NCI-H446 treated with DMSO at 0.1 percent for 48 hours (cell line): Measurements from ENCODE around the gene GCNT2.
"Not testable (repeated sequence)": the region's sequence is repeated elsewhere in the genome, so short reads cannot be mapped to it uniquely, and the experiment has no call there.

Experiments
- DNase-seq: peaks from one replicate; lab custom pipeline; 2025; lab: John Stamatoyannopoulos, UW

The GCNT2 gene

DNA sequence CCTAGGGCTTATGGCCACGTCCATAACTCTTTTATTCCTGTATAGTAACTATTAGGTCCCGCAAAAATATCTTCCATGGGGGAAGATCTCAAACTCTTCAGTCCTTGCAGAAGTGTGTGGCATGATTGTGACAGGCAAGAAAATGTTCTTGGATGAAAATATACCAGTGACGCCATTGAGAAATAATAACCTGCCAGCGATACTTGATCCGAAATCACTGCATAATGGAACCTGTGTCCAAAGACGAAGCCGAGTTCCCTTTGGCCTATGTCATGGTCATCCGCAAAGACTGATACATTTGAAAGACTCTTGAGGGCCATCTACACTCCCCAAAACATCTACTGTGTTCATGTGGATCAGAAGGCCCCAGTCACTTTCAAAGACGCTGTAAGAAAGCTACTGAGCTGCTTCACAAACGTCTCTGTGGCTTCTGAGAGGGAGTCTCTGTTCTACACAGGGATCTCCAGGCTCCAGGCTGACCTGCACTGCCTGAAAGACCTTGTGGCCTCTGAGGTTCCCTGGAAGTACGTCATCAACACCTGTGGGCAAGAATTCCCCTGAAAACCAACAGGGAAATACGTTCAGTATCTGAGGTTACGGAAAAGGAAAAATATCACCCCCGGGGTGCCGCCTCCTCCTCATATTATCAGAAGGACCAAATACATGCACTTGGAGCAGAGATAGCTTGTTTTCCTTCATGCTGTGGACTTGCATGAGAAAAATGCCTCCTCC is 6.9 kb upstream of the GCNT2 start:
- no peak for DNase-seq

DNA sequence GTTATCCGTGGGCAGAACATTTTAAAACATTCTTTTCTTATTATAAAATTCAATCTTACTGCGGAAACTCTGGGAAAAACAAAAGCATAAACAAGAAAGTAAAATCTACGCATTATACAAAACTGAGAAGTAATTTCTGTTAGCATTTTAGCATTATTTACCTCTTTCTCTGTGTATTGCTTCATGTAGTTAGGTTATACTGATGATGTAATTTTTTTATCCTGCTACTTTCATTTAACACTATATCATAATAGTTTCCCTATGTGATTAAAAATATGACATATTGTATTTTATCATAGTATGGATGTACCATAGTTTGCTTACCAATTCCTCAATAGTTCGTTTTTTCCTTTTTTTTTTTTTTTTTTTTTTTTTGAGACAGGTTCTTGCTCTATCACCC is 4.2 kb upstream of the GCNT2 start:
- no peak for DNase-seq

DNA sequence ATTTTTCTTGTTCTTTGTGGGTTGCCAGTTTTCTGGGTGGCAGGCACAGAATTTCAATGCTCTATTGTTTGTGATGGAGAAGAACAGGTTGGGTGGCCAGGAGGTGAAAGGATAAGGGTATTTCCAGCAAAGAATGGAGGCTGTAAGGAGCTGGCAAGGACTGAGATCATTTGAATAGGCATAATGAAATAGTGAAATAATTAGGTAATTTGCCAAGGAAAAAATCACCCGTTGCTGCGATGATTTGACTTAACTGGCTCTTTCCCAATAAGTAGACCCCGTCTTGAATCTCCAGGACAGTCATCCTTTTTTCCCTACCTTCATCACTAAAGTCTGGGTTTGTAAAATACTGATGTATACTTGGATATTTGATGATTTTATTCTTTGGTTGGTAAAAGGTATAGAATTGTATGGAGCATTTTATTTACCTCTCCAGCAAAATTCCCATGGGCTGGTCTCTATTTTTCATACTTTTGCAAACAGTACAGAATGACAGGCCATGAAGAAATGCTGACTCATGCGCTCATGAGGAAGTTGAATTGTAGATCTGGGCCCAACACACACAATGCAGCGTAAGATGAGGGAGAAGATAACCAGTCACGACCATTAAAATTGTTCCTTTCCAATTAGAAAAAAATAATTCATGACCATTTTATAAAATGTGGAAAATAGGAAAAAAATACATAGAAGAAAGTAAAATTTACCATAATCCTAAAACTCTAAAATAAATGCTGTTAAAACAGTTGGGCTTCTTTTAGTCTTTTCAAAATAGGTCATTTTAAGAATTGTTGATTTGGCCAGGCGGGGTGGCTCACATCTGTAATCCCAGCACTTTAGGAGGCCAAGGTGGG is 2.4 kb upstream of the GCNT2 start:
- DNase-seq, result no peak

DNA sequence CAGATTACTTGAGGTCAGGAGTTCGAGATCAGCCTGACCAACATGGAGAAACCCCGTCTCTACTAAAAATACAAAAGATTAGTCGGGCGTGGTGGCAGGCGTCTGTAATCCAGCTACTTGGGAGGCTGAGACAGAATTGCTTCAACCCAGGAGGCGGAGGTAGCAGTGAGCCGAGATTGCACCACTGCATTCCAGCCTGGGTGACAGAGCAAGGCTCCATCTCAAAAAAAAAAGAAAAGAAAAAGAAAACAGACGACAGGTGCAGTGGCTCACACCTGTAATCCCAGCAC is 1.8 kb upstream of the GCNT2 start:
- DNase-seq, result not testable (repeated sequence)

DNA sequence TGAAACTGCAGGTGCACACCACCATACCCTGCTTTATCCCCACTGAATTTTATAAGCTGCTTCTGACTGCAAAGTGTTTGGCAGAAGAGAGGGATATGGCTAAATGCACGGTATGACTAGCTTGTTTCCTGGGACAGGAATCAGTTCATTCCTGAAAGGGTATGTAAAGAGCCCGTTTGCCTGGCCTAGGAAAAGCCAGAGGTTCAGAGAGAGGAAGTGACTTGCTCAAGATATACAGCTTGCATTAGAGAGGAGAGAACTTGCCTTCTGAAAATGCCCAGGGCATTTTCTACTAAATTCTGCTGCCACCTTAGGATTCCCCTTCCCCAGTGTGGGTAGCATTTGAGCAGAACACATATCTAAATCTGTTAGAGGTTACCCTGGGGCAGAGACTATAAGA is 683 bp upstream of the GCNT2 start:
- no peak for DNase-seq

DNA sequence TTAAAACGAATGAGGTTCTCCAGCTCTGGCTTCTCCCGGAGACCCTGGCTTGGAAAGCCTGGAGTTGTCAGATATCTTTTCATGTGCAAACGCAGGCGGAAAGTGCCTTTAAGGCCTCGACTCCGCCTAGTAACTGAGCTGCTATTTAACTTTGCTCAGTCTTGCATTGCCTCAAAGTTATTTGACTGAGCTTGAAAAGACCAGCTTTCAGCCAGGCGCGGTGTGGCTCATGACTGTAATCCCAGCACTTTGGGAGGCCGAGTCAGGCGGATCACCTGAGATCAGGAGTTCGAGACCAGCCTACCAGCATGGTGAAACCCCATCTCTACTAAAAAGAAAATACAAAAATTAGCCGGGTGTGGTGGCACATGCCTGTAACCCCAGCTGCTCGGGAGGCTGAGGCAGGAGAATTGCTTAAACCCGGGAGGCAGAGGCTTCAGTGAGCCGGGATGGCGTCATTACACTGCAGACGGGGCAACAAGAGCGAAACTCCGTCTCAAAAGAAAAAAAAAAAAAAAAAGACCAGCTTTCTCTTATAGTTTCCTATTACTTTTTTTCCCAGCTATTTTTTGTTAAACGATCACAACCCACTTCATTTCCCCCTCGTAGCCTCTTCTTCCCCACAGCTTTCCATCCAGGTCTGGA is 1.9 kb downstream of the GCNT2 start:
- DNase-seq, result no peak

DNA sequence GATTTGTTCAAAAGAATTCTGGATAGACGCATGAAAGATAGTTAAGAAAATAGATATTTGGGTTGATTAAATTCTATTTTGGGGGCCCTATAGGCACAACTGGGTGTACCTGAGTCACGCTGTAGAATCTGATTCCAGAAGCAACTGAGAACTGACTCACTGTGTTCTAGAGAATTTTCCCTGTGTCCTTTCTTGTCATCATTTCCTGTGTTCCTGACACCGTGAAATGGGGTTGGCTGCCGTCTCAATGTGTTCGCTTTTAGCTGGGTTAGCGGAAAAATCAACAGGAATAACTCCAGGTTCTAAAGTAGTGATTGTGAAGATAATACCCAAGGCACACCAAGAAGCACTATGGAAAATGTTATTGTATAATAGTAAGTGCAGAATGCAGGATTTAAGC is 5.0 kb downstream of the GCNT2 start:
- no peak for DNase-seq

DNA sequence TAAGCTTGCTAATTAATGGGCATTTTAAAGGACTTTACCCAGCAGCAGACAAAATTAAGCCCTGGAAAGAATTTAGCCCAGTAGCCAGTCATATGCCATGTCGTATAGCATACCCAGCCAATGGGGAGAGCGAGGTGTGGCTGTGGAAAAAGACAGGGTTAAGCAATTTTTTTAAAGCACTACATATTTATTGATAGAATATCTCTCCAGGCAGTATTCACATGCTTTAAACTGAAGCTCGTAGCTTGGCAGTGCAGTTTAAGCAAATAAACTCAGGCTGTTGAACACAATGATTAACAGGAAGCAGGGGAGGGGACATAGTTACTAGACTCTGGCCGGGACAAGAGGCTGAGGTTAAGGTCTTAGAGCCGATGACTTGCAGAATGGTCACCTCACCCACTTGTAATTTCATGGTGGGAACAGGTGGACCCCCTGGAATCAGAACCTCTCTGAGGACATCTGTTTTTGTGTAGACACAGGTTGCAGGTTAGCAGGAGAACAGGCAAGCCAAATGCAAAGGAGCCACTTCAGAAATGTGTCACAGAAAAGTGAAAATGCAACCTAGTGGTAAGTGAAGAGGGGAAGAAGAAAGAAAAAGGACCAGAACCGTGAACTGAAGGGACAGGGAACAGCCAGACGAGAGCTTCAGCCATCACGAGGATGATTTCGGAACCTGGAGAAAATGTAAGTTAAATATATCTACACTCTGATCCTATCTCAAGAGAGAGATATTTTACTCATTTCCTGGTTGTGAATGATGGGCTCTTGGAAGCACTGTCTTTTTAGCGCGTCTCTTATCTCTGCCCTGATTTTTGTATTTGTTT is 7.2 kb downstream of the GCNT2 start:
- DNase-seq, result no peak

DNA sequence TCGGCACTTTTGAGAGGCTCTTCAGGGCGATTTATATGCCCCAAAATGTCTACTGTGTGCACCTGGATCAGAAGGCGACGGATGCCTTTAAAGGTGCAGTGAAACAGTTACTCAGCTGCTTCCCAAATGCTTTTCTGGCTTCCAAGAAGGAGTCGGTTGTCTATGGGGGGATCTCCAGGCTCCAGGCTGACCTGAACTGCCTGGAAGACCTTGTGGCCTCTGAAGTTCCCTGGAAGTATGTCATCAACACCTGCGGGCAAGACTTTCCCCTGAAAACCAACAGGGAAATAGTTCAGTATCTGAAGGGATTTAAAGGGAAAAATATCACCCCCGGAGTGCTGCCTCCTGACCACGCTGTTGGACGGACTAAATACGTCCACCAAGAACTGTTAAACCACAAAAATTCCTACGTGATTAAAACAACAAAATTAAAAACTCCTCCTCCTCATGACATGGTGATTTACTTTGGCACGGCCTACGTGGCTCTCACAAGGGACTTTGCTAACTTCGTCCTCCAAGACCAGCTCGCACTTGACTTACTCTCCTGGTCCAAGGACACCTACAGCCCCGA is 8.2 kb downstream of the GCNT2 start:
- no peak for DNase-seq

DNA sequence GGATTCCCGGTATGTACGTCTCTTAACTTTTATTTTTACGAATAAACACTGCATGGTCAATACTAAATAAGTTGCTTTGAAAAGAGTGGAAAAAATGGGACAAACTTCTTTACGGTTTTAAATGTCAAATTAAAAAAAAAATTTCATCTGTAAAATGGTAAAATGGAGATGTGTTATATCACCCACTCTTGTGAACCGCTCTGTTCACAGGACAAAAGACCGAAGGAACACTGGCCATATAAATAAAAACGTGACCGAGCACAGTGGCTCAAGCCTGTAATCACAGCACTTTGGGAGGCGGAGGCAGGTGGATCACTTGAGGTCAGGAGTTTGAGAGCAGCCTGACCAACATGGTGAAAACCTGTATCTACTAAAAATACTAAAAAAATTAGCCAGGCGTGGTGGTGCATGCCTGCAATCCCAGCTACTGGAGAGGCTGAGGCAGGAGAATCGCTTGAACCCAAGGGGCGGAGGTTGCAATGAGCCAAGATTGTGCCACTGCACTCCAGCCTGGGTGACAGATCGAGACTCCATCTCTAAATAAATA is 8.8 kb downstream of the GCNT2 start:
- DNase-seq, result not testable (repeated sequence)

DNA sequence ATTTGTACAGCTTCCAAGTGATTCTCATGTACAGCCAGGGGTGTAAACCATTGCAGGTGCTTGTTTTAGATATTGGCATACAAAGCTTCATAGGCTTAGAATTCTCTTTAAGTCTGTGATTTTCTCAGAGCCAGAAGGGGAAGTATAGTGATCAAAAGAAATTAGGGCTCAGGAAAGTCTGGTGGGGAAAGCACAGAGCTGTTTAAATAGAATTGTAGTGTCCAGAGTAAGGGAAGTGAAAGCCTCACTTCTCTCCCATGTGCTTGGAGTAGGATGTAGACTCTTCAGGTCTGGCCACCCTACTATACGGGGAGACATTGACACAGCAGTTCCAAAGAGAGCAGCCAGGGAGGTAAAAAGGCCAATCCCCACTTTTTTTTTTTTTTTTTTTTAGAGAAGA is 10.4 kb downstream of the GCNT2 start:
- no peak for DNase-seq

DNA sequence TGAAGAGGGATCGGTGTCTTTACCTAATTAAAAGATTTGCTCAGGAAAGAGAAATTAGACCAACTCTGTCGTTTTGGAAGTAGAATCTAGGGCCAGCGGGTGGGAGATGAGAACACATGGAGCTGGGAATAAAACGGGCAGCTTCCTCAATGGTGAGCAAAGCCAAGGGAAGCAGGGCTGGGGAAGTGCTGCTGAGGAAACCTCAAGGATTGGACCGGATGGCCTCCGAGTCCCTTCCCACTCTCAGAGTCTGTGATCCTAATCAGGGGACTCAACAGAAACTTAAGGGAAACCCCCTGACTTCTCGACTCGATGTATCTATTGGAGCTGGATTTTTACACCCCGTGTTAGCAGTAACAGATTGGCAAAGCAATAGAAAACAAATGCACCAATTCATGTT is 10.8 kb downstream of the GCNT2 start:
- no peak for DNase-seq

DNA sequence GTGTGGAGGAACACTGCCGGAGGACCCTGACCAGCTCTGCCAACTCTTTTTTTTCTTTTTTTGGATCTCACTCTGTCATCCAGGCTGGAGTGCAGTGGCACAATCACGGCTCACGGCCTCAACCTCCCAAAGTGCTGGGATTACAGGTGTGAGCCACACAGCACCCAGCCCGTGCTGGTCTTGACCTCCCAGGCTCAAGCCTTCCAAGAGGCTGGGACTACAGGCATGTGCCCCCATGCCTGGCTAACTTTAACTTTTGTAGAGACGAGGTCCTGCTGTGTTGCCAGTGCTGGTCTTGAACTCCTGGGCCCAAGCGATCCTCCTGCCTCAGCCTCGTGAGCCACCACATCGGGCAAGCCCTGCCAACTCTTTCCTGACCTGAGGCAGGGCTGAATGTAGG is 11.2 kb downstream of the GCNT2 start:
- no peak for DNase-seq

DNA sequence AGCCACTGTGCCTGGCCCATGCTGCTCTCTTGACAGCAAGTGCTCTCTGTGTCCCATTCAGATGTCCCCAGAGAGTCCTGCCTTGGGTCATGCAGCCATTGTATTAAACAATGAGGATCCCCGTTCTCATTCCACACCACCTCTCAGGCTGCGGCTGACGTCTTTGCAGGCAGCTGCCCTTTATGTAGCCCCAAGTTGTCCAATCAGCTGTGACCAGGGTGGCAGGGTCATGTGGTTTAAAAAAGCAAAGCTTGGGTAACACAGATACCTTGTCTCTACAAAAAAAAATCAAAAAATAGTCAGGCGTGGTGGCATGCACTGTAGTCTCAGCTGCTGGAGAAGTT is 13.2 kb downstream of the GCNT2 start:
- no peak for DNase-seq

DNA sequence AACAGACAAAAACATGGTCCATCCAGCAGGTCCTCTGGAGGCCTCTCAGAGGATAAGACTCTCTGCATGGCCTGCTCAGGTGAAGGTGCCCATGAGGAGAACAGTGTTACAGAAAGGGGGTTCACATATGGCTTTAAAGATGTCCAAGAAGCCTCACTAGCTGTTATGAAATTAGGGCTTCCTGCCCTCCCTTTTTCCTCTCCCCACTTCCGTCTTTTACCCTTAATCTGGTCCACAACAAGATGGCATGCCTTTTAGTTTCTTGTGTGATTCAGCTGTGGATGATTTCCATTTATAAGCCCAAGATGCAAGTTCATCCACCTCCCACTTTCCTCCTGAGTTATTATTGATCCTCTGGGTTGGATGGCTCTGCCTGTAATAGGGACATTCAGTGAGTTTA is 14.0 kb downstream of the GCNT2 start:
- DNase-seq, result no peak

DNA sequence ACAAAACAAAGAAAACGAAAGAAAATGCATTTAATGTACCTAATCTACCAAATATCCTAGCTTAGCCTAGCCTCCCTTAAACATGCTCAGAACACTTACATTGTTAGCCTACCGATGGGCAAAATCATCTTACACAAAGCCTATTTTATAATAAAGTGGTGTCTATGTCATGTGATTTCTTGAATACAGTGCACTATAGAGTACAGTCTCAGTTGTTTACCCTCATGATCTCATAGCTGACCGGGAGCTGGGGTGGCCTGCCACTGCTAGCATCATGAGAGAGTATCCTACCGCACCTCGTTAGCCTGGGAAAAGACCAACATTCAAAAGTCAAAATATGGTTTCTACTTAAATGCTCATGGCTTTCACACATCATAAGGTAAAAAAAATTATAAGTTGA is 16.6 kb downstream of the GCNT2 start:
- no peak for DNase-seq

DNA sequence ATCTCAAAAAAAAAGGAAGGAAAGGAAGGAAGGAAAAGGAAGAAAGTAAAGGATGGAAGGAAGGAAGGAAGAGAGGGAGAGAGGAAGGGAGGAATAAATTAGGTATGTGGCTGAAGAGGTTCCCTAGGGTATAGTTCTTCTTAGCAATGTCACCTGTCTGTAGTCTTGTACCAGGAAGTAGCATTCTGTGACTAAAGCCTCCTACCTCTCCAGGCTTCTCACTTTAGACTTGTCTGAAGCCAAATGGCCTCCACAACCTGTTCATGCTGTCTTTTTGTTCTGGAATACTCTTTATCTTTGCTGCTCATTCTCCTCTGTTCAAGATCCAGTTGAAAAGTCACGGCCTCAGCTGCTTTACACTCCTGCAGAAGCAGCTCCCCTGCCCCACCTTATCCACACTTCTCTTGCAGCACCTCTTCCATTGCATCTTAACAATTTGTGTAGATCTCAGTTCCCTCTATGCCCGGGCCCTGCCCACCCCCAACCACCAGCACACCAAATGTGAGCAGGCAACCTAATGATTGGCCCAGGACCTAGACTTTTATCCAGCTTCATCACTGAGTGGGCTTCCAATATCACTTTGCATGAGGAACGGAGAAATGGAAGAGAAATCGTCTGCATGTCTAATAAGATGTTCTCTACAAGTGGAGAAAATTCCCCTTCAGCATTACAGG is 19.1 kb downstream of the GCNT2 start:
- DNase-seq, result no peak

DNA sequence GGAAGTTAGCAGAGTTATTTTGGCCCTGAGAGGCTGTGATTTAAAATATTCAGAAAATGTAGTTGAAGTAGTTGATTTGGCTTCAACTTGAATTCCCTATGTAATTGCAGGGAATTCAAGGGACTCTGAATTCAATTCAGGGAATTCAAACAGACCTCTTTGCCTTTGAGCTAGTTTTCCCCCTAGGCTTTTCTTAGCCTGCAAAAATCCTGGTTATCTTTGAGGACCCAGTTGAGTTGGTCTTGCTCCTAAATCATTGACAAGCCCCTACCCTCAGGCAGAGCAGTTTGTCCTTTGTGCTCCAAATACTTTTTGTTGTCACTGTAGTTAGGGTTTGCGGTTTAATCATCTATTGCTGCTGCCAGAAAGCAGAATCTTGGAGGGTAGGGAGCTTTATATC is 20.4 kb downstream of the GCNT2 start:
- no peak for DNase-seq

DNA sequence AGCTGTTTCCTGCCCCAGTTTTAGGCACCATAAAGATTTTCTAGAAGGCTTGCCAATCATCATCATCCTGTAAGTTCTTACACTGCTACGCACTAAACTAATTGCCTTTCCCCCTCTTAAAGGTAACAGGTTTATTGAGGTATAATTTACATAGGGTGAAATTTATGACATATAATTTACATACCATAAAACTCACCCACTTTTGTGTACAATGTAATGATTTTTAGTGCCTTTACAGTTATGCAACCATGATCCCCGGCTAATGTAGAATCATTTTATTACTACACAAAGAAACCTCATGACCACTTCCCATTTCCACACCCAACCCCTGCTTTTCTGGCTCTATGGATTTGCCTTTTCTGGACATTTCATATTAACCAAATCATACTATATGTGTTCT is 21.1 kb downstream of the GCNT2 start:
- no peak for DNase-seq

DNA sequence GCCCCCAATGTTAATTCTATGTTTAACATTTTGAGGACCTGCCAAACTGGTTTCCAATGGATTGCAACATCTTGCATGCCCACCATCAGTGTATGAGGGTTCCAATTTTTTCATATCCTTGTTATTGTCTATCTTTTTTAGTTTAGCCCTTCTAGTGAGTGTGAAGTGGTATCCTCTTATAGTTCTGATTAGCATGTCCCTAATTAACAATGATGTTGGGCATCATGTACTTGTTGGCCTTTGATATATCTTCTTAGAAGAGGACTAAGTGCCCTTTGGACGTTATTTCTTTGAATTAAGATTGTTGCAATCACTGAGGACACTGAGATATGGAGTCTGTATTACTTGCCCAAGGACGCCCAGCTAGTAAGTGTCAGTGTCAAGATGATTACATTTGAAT is 22.3 kb downstream of the GCNT2 start:
- no peak for DNase-seq

DNA sequence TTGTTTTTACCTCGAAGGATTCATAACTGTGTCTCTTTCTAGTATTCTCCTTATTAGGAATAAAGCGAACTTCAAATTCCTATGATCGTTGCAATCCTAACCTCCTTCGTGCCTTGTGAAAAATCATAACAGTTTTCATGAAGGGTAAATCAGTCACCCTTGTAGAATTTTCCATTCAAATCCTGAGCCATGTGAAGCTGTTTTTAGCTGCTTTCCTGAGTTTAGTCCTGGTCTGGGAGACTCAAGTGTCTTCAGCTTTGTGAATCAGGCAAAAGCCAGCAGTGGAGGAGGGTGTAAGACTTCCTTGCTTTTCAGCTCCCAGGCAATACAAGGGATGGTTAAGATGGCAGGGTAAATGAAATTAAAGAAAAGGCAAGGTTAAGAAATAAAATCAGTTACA is 24.3 kb downstream of the GCNT2 start:
- DNase-seq, result no peak
